Stimulated activated CD4-positive, alpha-beta T cell treated with anti-CD3 and anti-CD28 coated beads, TNF-alpha, amount 100 ng/mL, for 1 hour (primary cell): ENCODE measurements around the gene KISS1R.

Source experiments
- DNase-seq, 3 donors: peaks; one replicate each; pipeline ENCODE4 v3.0.0-alpha.2; 2020; ENCODE audit warnings: low read depth in 3 of 3, low spot score in 1 of 3

KISS1R gene

GRCh38 chr19:934865-935479, 17.8 kb downstream of the KISS1R start:
- DNase-seq = no peak

DNA sequence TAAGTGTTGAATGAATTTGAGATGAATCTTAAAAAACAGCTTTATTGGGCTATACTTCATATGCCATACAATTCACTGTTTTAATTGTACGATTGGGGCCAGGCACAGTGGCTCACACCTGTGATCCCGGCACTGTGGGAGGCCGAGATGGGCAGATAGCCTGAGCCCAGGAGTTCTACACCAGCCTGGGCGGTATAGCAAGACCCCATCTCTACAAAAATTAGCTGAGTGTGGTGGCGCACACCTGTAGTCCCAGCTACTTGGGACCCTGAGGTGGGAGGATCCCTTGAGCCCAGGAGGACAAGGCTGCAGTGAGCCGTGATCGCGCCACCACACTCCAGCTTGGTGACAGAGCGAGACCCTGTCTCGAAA, 19.0 kb downstream of the KISS1R start:
- no peak for DNase-seq

DNA sequence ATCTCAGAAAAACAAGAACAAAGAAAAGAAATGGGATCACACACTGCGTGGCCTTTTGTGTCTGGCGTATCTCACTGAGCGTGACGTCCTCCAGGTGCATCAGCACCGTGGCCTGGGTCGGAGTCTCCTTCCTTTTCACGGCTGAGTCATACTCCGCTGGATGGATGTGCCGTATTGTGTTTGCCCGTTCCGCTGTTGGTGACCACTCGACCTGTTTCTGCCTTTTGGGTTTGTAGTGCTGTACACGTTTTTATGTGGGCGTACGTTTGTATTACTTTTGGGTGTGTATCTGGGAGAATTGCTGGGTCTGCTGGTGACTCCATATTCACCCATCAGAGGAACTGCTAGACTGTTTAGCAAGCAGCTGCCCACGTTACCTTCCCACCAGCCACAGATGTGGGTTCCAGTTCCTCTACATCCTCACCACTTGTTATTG, 20.1 kb downstream of the KISS1R start:
- no peak for DNase-seq

- no peak for DNase-seq
Measured at GRCh38 chr19:938233-938923, 21.2 kb downstream of the KISS1R start.

DNA sequence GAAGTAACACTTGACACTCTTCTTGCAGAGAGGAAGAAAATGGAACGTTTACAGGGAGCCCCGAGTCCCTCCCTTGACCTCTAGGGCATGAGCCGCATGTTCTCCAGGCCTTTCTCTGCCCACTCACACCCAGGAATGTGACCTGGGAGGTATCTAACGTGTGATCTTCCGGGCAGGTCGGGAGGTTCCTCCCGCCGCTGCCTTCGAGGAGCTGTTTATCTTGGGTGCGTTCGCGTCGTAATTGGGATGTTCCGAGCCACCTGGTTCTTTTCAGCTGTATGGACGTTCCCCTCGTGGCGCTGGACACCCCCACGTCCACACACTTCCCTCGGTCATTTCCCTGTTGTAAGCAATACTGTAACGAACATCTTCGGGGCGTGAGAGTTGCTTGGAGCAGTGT, 22.3 kb downstream of the KISS1R start:
- DNase-seq = no peak

GRCh38 chr19:939922-940321, 22.8 kb downstream of the KISS1R start:
- DNase-seq = no peak

DNA sequence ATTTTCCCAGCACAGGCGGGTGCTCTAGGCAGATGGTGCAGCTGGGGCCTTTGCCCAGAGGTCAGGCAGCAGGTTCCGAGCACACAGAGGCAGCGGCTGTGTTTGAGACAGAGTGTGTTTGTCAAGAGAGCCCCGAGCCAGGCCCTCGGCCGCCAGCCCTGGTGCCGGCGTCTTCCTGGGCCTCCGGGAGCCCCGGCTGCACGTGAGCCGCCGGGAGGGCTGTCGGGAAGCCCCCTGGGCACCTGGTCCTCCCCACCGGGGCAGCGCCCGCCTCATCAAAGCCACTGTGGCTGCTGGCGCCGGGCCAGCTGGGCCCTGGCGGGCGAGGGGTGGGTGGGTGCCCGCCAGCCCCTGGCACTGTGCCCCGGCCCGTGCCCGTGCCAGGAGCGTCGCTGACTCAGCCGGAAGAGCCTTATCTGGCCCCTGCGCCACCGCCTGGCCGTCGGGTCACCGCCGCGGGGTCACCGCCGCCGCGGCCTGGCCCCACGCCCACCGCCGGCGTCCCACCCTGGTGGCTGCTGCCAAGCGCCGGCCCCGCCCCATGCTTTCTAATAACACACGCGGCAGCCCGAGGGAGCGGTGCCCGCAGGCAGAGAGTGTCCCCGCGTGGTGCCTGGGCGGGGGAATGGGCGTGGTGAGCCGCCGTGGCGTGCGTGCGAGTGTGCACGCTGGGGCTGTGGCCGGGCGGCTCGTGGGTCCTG, 23.6 kb downstream of the KISS1R start:
- peak; percentile 47 to 57 (median 50) for DNase-seq

DNA sequence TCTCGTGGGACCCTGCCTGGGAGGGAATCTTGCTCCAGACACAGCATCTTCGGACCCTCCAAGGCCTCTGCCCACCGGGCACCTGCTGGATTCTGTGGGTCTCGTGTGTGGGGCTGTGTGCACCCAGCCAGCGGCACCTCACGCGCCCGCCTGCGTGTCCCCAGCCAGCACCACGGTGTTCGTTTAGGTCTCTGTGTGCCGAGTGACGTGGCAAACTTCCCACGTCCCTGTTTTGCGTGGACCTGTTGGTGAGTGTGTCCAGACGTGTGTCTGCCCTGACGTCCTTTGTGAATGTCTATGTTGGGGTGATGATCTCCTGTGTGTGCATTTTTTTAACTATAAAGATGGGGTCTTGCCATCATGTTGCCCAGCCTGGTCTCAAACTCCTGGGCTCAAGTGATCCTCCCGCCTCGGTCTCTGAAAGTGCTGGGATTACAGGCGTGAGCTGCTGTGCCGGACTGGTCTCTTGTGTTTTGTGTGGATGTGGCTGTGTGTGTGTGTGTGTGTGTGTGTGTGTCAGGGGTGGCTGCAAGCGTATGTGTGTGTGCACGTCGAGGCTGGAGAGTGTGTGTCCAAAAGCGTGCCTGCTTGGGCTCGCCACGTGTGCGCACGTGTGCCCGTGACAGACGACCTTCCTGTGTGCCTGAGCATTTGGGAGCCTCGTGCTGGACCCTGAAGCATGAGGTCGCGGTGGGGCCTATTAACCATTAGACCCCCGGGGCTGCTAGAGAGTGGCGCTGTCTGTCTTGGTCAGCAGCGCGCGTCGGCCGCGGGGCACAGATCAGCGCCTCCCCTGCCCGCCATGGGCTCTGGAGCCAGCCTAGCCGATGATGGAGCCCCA, 24.4 kb downstream of the KISS1R start:
- DNase-seq = no peak

GRCh38 chr19:942133-942645, 25.1 kb downstream of the KISS1R start:
- no peak for DNase-seq

DNA sequence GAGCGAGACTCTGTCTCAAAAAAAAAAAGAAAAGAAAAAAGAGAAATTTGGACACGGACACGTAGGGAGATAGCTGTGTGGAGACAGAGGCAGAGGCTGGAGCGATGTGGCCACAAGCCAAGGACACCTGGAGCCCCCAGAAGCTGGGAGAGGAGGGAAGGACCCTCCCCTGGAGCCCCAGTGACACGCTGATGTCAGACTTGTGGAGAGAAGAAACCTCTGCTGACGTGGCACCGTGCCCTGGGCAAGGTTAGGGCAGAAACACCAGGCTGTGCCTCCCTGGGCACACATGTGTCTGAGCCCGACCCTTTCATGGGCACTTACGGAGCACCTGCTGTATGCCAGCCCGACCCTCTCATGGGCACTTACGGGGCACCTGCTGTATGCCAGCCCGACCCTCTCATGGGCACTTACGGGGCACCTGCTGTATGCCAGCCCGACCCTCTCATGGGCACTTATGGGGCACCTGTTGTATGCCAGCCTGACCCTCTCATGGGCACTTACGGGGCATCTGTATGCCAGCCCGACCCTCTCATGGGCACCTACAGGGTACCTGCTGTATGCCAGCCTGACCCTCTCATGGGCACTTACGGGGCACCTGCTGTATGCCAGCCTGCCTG, 26.5 kb downstream of the KISS1R start:
- no peak for DNase-seq

DNA sequence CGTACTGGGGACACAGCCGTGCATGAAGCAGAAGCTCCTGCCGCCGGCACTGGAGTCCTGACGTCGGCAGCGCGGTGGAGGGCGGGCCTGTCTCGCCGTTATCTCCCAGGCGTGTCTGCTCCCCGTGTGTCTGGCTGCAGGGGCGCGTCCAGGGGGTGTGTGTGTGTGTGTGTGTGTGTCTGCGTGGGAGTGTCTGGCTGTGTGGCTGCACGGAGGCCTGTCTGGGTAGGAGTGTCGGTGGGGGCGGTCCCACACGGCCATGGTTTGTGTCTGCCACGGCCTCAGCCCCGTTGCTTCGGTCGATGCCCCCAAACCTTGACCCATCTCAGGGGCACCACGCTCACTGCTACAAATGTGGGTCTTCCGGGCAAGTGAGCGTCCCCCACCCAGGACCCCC, 27.0 kb downstream of the KISS1R start:
- no peak for DNase-seq

- DNase-seq = no peak
Measured at GRCh38 chr19:944663-945241, 27.6 kb downstream of the KISS1R start.

DNA sequence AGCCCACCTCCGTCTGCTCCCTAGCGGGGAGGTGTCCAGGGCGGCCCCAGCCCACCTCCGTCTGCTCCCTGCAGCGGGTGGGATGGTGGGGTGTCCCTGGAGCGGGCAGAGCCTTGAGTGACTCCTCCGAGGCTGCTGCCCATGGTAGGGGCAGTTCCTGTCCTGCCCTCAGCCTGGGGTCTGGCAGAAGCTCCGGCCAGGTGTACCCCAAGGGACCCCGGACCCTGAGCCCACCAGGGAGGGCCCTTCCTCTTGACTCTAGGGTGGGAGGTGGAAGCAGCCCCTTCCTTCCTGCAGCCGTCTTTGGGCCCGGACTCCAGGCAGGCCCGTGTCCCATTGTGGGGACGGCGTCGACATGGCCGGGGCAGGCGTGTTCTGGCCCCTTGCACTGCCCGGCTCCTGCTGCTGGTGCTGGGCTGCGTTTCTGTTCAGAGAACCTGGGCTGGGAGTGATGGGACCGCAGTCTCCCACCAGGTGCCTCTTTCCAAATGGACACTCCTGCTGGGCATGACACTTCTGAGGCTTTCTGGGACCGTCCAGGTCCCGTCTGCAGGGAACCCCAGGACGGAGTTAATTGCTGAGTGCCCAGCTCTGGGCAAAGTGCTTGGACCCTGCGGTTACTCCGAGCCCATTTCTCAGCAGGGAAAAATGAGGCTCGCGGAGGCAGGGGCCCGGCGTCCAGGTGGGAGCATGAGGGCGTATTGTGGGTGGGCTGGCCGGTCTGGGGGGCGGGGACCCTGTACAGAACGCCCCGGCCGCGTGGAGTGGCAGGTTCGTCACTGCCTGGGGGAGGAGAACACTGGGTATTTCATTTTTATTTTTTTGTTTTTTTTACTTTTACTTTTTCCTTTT, 28.5 kb downstream of the KISS1R start:
- DNase-seq = no peak

- no peak for DNase-seq
Measured at GRCh38 chr19:947090-947706, 30.1 kb downstream of the KISS1R start.

DNA sequence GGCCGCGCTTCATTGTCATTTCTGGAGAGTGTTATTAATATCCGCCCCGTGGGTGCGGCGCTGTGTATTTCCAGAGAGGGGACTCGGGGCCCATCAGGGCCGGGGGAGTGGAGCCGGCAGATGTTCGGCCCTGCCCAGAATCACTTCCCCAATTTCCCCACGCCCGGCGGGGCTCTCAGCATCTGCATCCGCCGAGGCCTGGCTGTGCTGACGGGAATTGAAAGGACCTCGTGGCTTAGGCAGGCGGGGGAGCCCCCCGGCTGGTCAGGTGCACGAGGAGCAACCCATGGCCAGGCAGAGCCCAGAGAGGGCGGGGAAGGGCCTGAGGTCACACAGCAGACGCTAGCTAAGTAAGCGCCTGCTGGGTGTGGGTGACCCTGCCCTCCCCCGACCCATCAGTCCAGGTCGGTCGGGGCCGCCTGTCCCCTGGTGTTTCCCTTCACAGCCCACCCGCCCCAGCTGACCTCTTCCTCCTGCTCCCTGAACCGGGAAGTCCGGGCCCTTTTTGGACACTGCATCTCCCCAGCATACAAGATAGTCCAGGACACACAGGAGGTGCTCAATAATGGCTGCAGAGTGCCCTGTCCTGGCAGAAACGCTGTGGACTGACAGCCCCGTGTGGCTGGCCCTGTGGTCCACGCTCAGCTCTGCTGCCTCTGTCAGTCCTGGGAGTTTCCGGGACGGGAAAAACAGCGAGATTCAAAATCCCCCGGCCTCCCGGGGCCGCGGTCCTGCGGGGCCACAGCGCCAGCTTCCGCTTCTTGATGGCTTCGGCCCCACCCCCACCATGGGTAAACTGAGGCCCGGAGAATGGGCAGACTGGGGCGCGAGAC, 30.8 kb downstream of the KISS1R start:
- no peak for DNase-seq

DNA sequence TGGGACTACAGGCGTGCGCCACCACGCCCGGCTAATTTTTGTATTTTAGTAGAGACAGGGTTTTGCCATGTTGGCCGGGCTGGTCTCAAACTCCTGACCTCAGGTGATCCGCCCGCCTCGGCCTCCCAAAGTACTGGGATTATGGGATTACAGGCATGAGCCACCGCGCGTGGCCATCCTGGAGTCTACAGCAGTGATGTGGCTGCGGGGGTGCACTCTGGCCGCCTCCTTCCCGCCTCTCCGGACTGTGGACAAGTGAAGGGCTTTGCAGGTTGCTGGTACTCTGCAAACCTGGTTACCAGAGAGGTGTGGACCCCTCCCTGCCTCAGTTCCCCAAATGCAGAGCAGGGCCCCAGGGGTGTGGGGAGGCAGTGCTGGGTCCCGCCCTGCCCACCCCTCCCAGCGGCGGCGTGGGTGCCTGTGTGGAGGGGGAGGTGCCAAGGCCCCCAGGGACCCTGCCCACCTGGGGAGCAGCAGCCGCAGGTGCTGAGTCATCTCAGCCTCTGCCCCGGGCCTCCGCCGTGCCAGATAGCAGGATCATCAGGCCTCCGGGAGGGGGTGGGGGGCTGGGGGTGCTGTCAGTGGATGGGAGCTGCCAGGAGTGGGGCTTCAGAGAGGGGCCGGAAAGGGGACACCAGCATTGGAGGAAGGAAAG, 31.8 kb downstream of the KISS1R start:
- DNase-seq = no peak

DNA sequence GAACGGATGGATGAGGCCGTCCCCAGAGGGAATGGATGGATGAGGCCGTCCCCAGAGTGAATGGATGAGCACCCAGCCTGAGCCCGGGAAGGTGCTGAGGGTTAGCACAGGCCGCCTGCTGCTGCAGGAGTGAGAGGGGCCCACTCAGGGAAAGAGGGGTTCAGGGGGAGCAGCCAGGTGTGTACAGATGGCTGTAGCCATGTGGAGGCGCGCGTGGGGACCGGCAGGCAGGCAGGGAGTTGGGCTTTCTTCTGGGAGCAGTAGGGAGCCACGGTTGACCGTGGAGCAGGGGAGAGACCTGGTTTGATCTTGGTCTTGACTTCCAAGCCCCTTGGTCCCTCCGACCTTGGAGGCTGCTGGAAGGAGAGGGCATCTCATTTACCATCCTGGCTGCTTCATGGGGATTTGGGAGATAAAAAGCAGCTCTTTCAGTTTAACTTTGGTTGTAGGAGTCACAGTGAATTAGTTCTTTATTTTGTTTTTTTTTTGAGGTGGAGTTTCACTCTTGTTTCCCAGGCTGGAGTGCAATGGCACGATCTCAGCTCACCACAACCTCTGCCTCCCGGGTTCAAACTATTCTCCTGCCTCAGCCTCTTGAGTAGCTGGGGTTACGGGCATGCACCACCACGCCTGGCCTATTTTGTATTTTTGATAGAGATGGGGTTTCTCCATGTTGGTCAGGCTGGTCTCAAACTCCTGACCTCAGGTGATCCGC, 33.4 kb downstream of the KISS1R start:
- DNase-seq = no peak
